ENCODE data around the gene ACIN1. TPM values are rescaled to one million over a fixed set of nuclear protein-coding genes. Genes with fewer than 3 reads are reported as not detected.

Gene ACIN1
- total and polyA plus RNA-seq, 10 of the 15 experiments (the other 5 are each of a cell fraction or from before 2014, with no cell fraction given) = 4.3 to 148 (median 93.4) TPM

DNA sequence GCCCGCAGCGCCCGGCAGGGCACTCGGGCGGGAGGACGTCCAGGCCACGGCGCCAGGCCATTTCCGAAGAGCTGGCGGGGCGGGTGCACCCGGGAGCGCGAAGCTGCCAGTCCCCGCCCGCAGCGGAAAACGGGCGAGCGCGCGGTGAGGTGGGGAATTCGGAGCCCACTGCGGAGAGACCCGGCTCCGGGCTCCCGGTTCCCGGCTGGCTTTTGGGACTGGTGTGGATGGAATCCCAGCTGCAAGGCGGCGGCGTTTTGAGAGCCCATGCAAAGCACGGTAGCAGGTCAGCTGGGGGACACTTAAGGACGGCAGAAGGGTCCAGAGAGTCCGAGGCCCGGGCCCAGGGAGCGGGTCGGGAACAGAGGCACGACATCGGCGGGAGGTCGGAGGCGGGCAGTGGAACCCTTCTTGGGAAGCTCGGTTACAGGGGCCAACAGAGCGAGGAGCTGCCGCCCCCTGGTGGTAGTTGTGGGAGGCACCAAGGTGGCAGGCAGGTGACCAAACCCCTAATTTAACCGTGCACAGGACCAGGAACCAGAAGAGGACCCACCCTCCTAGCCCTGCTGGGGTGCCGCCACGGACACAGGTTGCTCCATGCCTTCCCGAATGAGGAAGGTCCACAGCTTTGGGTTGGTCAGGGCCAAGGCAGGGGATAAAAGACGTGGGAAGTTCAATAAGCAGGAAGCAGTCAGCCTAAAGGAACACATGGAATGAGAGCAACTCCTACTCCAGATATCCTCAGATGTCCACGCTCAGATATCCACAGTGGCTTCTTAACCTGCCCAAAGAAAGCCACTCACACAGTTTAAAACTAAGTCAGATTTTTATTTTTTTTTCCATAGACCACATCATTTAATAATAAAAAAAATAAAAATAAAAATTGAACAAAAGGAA, 36.9 kb downstream of the ACIN1 start (continued):
- TF ChIP-seq, protein P1, sequence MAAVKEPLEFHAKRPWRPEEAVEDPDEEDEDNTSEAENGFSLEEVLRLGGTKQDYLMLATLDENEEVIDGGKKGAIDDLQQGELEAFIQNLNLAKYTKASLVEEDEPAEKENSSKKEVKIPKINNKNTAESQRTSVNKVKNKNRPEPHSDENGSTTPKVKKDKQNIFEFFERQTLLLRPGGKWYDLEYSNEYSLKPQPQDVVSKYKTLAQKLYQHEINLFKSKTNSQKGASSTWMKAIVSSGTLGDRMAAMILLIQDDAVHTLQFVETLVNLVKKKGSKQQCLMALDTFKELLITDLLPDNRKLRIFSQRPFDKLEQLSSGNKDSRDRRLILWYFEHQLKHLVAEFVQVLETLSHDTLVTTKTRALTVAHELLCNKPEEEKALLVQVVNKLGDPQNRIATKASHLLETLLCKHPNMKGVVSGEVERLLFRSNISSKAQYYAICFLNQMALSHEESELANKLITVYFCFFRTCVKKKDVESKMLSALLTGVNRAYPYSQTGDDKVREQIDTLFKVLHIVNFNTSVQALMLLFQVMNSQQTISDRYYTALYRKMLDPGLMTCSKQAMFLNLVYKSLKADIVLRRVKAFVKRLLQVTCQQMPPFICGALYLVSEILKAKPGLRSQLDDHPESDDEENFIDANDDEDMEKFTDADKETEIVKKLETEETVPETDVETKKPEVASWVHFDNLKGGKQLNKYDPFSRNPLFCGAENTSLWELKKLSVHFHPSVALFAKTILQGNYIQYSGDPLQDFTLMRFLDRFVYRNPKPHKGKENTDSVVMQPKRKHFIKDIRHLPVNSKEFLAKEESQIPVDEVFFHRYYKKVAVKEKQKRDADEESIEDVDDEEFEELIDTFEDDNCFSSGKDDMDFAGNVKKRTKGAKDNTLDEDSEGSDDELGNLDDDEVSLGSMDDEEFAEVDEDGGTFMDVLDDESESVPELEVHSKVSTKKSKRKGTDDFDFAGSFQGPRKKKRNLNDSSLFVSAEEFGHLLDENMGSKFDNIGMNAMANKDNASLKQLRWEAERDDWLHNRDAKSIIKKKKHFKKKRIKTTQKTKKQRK (IDR thresholded peaks at IDR 0.05; ENCODE audit: low read depth, low read length) = no peak
- TF ChIP-seq ZBED1 (IDR thresholded peaks at IDR 0.05; ENCODE audit: borderline replicate concordance) (no peak), RAD21 (IDR thresholded peaks at IDR 0.05; ENCODE audit: insufficient read depth, low read depth, low read length) (peak; percentile 78), GABPA (IDR thresholded peaks at IDR 0.05; ENCODE audit: low read depth) (no peak), FOXK2 (IDR thresholded peaks at IDR 0.05) (0 out of 2 replicates have a peak, but pooled peaks have one; percentile 32), NR2C2 (IDR thresholded peaks at IDR 0.05; ENCODE audit: borderline replicate concordance, control insufficient read depth, insufficient read length, low read depth) (no peak), SUPT20H (IDR thresholded peaks at IDR 0.05; ENCODE audit: borderline replicate concordance, control insufficient read depth, low read depth, low read length) (no peak), FOXM1 (IDR thresholded peaks at IDR 0.05; ENCODE audit: low read depth, low read length) (peak; percentile 32; the same call in 1 of the 2 replicates), PAX5 (IDR thresholded peaks at IDR 0.05; ENCODE audit: borderline replicate concordance, low read depth, low read length) (peak; percentile 65; the same call in 1 of the 2 replicates)
- TF ChIP-seq, protein P2, sequence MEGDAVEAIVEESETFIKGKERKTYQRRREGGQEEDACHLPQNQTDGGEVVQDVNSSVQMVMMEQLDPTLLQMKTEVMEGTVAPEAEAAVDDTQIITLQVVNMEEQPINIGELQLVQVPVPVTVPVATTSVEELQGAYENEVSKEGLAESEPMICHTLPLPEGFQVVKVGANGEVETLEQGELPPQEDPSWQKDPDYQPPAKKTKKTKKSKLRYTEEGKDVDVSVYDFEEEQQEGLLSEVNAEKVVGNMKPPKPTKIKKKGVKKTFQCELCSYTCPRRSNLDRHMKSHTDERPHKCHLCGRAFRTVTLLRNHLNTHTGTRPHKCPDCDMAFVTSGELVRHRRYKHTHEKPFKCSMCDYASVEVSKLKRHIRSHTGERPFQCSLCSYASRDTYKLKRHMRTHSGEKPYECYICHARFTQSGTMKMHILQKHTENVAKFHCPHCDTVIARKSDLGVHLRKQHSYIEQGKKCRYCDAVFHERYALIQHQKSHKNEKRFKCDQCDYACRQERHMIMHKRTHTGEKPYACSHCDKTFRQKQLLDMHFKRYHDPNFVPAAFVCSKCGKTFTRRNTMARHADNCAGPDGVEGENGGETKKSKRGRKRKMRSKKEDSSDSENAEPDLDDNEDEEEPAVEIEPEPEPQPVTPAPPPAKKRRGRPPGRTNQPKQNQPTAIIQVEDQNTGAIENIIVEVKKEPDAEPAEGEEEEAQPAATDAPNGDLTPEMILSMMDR (IDR thresholded peaks at IDR 0.05 in 2 of 3, conservative IDR thresholded peaks at IDR 0.05 in 1 of 3; ENCODE audit: control insufficient read depth in 2 of 3, extremely low read depth in 1 of 3, insufficient read depth in 1 of 3, low read depth in 3 of 3, low read length in 3 of 3) = peak; percentile 92 to 97 (median 96); a peak in 5 of 6 replicates
- TF ChIP-seq, protein P3, sequence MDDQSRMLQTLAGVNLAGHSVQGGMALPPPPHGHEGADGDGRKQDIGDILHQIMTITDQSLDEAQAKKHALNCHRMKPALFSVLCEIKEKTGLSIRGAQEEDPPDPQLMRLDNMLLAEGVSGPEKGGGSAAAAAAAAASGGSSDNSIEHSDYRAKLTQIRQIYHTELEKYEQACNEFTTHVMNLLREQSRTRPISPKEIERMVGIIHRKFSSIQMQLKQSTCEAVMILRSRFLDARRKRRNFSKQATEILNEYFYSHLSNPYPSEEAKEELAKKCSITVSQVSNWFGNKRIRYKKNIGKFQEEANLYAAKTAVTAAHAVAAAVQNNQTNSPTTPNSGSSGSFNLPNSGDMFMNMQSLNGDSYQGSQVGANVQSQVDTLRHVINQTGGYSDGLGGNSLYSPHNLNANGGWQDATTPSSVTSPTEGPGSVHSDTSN (IDR thresholded peaks at IDR 0.05; ENCODE audit: insufficient replicate concordance, low read depth, low read length) = no peak
- TF ChIP-seq, protein P4, sequence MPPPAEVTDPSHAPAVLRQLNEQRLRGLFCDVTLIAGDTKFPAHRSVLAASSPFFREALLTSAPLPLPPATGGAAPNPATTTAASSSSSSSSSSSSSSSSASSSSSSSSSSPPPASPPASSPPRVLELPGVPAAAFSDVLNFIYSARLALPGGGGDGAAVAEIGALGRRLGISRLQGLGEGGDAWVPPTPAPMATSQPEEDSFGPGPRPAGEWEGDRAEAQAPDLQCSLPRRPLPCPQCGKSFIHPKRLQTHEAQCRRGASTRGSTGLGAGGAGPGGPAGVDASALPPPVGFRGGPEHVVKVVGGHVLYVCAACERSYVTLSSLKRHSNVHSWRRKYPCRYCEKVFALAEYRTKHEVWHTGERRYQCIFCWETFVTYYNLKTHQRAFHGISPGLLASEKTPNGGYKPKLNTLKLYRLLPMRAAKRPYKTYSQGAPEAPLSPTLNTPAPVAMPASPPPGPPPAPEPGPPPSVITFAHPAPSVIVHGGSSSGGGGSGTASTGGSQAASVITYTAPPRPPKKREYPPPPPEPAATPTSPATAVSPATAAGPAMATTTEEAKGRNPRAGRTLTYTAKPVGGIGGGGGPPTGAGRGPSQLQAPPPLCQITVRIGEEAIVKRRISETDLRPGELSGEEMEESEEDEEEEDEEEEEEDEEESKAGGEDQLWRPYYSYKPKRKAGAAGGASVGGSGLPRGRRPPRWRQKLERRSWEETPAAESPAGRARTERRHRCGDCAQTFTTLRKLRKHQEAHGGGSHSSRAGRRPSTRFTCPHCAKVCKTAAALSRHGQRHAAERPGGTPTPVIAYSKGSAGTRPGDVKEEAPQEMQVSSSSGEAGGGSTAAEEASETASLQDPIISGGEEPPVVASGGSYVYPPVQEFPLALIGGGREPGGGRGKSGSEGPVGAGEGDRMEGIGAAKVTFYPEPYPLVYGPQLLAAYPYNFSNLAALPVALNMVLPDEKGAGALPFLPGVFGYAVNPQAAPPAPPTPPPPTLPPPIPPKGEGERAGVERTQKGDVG (CRISPR knock-in tag; IDR thresholded peaks at IDR 0.05) = no peak
- TF ChIP-seq, protein P5, sequence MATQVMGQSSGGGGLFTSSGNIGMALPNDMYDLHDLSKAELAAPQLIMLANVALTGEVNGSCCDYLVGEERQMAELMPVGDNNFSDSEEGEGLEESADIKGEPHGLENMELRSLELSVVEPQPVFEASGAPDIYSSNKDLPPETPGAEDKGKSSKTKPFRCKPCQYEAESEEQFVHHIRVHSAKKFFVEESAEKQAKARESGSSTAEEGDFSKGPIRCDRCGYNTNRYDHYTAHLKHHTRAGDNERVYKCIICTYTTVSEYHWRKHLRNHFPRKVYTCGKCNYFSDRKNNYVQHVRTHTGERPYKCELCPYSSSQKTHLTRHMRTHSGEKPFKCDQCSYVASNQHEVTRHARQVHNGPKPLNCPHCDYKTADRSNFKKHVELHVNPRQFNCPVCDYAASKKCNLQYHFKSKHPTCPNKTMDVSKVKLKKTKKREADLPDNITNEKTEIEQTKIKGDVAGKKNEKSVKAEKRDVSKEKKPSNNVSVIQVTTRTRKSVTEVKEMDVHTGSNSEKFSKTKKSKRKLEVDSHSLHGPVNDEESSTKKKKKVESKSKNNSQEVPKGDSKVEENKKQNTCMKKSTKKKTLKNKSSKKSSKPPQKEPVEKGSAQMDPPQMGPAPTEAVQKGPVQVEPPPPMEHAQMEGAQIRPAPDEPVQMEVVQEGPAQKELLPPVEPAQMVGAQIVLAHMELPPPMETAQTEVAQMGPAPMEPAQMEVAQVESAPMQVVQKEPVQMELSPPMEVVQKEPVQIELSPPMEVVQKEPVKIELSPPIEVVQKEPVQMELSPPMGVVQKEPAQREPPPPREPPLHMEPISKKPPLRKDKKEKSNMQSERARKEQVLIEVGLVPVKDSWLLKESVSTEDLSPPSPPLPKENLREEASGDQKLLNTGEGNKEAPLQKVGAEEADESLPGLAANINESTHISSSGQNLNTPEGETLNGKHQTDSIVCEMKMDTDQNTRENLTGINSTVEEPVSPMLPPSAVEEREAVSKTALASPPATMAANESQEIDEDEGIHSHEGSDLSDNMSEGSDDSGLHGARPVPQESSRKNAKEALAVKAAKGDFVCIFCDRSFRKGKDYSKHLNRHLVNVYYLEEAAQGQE (IDR thresholded peaks at IDR 0.05; ENCODE audit: low read depth, low read length) = no peak

Data from GM12878 (cell line).